Parathyroid adenoma (tissue), 2 donors: Measurements from ENCODE around the gene NR1H2.

Experiments
- H2AFZ ChIP-seq: fragments of 300-600 bp; sonication (generic); one replicate; pipeline ENCODE4 v1.7.0; 2017; ENCODE audit warnings: antibody characterized with exemption, mild to moderate bottlenecking
- H3K27ac ChIP-seq: fragments of 300-600 bp; sonication (generic); one replicate; pipeline ENCODE4 v1.7.0; 2017
- H3K27me3 ChIP-seq: fragments of 300-600 bp; sonication (generic); one replicate; pipeline ENCODE4 v1.7.0; 2017; ENCODE audit warnings: low read length; ENCODE audit not compliant: control insufficient read depth, insufficient read depth
- H3K36me3 ChIP-seq: fragments of 300-600 bp; sonication (generic); one replicate; pipeline ENCODE4 v1.7.0; 2017; ENCODE audit warnings: low read length; ENCODE audit not compliant: control insufficient read depth, insufficient read depth
- H3K4me1 ChIP-seq: fragments of 300-600 bp; sonication (generic); one replicate; pipeline ENCODE4 v1.7.0; 2017; ENCODE audit warnings: control low read depth
- H3K4me2 ChIP-seq: fragments of 300-600 bp; sonication (generic); one replicate; pipeline ENCODE4 v1.7.0; 2017; ENCODE audit warnings: low read length
- H3K4me3 ChIP-seq: fragments of 300-600 bp; sonication (generic); one replicate; pipeline ENCODE4 v1.7.0; 2017; ENCODE audit warnings: low read depth, low read length
- H3K79me2 ChIP-seq: fragments of 300-600 bp; sonication (generic); one replicate; pipeline ENCODE4 v1.7.0; 2017; ENCODE audit warnings: control low read depth
- H3K9ac ChIP-seq: fragments of 300-600 bp; sonication (generic); one replicate; pipeline ENCODE4 v1.7.0; 2017; ENCODE audit warnings: mild to moderate bottlenecking
- H3K9me3 ChIP-seq: fragments of 300-600 bp; sonication (generic); one replicate; pipeline ENCODE4 v1.7.0; 2017; ENCODE audit warnings: low read length; ENCODE audit not compliant: control insufficient read depth
- CTCF ChIP-seq: fragments of 300-600 bp; sonication (generic); IDR thresholded peaks from one replicate; pipeline ENCODE4 v1.7.0; 2017; ENCODE audit warnings: antibody characterized with exemption, mild to moderate bottlenecking
- donor health status: primary hyperparathyroidism.

NR1H2 gene

DNA sequence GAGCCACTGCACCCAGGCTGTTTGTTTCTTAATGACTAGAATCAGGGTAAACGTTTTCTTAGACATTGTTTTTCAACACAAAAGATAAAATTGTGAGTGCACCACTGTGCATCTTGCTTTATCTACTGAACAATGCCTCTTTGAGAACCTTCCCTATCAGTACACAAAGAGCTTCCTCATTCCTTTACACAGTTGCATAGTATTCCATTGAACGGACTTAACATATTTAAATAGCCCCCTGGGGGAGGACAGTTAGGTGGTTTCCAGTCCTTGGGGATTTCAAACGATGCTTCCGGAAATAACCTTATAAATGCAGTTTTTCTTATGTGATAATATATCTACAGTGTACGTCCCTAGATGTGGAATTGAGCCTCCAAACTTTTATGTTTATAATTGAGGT, 16.5 kb downstream of the NR1H2 start:
- TF ChIP-seq CTCF, result no peak
- Histone ChIP-seq H3K4me2 (no peak overlapping the region), H3K9ac (no peak overlapping the region), H3K36me3 (no peaks in the 10 kb centered on the region), H3K9me3 (no peaks in the 10 kb centered on the region), H3K79me2 (peaks cover 12% of the 10 kb centered on the region), H3K27ac (no peak overlapping the region), H3K4me3 (no peak overlapping the region), H3K27me3 (no peaks in the 10 kb centered on the region), H2AFZ (no peak overlapping the region), H3K4me1 (no peaks in the 10 kb centered on the region)

- peaks cover 12% of the 10 kb centered on the region for H3K79me2 ChIP-seq
- no peaks in the 10 kb centered on the region for H3K9me3 ChIP-seq
- H2AFZ ChIP-seq, result no peak overlapping the region
- no peaks in the 10 kb centered on the region for H3K27me3 ChIP-seq
- no peak for TF ChIP-seq CTCF
- no peaks in the 10 kb centered on the region for H3K4me1 ChIP-seq
- no peak overlapping the region for H3K4me3 ChIP-seq
- no peak overlapping the region for H3K27ac ChIP-seq
- no peak overlapping the region for H3K4me2 ChIP-seq
- no peak overlapping the region for H3K9ac ChIP-seq
- no peaks in the 10 kb centered on the region for H3K36me3 ChIP-seq
Measured at GRCh38 chr19:50393589-50393988, 17.3 kb downstream of the NR1H2 start.

DNA sequence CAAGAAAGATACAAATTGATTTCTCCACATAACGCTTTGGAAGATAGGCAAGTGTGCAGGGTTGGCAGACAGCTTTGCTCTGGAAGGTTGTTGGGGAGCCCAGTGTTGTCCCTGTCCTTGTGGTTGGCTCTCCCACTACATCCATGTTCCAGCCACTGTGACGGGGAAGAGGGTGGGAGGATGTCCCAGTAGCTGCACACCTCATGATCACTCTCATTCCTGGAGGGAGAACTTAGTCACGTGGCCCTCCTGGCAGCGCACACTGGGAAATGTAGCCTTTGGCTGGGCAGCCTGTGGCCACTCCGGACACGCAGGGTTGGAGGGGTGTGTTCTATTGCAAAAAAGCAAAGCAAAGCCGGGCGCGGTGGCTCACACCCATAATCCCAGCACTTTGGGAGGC, 17.8 kb downstream of the NR1H2 start:
- Histone ChIP-seq H2AFZ (no peak overlapping the region), H3K27me3 (no peaks in the 10 kb centered on the region), H3K4me1 (no peaks in the 10 kb centered on the region), H3K27ac (no peak overlapping the region), H3K4me3 (no peak overlapping the region), H3K4me2 (no peak overlapping the region), H3K9me3 (no peaks in the 10 kb centered on the region), H3K79me2 (peaks cover 12% of the 10 kb centered on the region), H3K9ac (no peak overlapping the region), H3K36me3 (no peaks in the 10 kb centered on the region)
- TF ChIP-seq CTCF, result no peak

DNA sequence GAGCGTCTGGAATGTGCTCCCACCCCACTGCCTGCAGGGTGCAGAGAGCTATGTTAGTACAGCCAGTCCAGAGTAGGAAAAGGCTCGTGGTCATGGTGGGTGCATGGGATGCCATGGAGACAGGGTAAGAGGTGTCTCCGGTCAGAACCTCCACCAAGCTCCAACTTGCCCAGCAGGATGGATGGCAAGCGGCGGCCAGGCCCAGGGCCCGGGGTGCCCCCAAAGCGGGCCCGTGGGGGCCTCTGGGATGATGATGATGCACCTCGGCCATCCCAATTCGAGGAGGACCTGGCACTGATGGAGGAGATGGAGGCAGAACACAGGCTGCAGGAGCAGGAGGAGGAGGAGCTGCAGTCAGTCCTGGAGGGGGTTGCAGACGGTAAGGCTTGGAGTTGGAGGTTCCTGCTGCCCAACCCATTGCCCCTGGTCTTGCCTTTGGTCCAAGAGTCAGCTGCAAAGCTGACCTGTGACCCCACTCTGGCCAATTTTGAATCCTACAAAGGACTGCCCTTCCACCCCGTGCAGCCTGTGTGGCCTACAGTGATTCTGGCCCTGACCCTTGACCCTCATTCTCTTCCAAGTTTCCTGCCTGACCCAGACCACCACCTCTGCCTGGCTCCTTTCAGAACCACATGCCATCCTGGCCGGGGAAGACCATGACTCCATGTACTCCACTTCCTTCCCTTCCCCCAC, 22.6 kb downstream of the NR1H2 start:
- Histone ChIP-seq H3K4me2 (no peak overlapping the region), H3K9me3 (no peaks in the 10 kb centered on the region), H3K27me3 (no peaks in the 10 kb centered on the region), H3K4me1 (no peaks in the 10 kb centered on the region), H3K4me3 (no peak overlapping the region), H3K36me3 (no peaks in the 10 kb centered on the region), H3K79me2 (peaks cover 2% of the 10 kb centered on the region), H2AFZ (no peak overlapping the region), H3K27ac (no peak overlapping the region), H3K9ac (no peak overlapping the region)
- no peak for TF ChIP-seq CTCF

GRCh38 chr19:50399368-50399745, 23.1 kb downstream of the NR1H2 start:
- Histone ChIP-seq H3K27ac (no peak overlapping the region), H3K27me3 (no peaks in the 10 kb centered on the region), H3K79me2 (no peaks in the 10 kb centered on the region), H3K9ac (no peak overlapping the region), H3K4me1 (no peaks in the 10 kb centered on the region), H3K4me3 (no peak overlapping the region), H3K4me2 (no peak overlapping the region), H2AFZ (no peak overlapping the region), H3K9me3 (no peaks in the 10 kb centered on the region), H3K36me3 (no peaks in the 10 kb centered on the region)
- no peak for TF ChIP-seq CTCF
